ENCODE data around the gene PPEF2. TPM values are rescaled to one million over a fixed set of nuclear protein-coding genes. Genes with fewer than 3 reads are reported as not detected.

PPEF2 gene
- total RNA-seq, 2 donors from 2014 or later = not detected

DNA sequence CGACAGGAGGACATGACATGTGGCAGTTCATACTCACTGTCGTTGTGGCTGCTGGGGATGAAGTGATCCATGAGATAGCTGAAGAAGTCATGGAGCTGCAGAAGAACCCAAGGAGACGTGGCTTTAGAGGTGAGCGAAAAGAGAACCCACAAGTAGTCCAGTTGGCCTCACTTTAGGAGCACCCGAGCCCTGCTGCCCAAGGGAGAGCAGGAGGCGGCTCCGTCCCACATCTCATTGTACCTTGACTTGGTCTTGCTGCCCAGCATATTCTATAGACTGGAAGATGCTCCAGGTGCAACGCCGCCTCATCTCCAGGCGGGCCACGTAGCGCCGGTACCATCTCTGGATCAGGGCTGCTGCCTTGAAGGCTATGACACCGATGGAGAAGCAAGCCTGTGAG lies 10.6 kb downstream of the PPEF2 start:
- Mint-ChIP-seq H3K4me3 (no peak overlapping the region), H3K36me3 (ENCODE audit: low read depth) (no peaks in the 10 kb centered on the region)

DNA sequence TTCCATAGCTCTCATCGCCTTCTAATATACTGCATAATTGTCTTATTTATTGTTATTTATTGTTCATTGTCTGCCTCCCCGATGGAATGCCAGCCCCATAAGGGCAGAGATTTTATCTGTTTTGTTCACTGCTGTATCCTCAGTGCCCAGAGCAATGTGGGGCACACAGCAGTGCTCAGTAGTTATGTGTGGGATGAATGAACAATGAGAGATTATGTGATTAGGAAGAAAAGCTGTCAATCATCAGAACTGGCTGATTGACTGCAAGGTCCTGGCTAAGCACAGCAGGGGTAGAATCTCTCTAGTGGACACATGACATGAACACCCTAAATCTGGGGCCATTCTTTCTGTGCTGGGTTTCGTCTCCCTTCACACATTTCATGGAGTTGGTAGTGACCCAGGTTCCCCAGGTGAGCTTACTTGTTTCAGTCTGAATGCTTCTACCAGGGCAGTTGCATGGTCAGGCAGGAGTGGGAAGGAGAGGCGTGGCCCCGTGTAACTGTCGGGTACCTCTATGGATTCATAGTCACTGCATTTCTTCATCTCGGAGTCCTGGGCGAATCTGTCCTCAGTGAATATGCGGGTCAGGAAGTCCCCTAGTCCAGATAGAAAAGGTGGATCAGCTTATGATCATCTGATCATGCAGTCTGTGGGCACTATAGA lies 12.6 kb downstream of the PPEF2 start:
- TF ChIP-seq, protein P1, sequence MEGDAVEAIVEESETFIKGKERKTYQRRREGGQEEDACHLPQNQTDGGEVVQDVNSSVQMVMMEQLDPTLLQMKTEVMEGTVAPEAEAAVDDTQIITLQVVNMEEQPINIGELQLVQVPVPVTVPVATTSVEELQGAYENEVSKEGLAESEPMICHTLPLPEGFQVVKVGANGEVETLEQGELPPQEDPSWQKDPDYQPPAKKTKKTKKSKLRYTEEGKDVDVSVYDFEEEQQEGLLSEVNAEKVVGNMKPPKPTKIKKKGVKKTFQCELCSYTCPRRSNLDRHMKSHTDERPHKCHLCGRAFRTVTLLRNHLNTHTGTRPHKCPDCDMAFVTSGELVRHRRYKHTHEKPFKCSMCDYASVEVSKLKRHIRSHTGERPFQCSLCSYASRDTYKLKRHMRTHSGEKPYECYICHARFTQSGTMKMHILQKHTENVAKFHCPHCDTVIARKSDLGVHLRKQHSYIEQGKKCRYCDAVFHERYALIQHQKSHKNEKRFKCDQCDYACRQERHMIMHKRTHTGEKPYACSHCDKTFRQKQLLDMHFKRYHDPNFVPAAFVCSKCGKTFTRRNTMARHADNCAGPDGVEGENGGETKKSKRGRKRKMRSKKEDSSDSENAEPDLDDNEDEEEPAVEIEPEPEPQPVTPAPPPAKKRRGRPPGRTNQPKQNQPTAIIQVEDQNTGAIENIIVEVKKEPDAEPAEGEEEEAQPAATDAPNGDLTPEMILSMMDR (conservative IDR thresholded peaks at IDR 0.05) = no peak
- DNase-seq = no peak
- Histone ChIP-seq H3K9ac (ENCODE audit: extremely low read depth, low read length, poor library complexity, severe bottlenecking) (no peak overlapping the region), H3K27ac (ENCODE audit: low read depth, low read length) (no peak overlapping the region), H3K9me3 (ENCODE audit: control insufficient read depth, low read length) (no peaks in the 10 kb centered on the region), H3K4me3 (ENCODE audit: low read length) (no peak overlapping the region), H3K4me1 (ENCODE audit: control insufficient read depth, insufficient read depth, low read length) (no peaks in the 10 kb centered on the region), H3K27me3 (ENCODE audit: control insufficient read depth, insufficient read depth, low read length, poor library complexity, severe bottlenecking) (no peaks in the 10 kb centered on the region), H3K36me3 (ENCODE audit: control insufficient read depth, insufficient read depth, low read length) (no peaks in the 10 kb centered on the region)
- H3K27ac Mint-ChIP-seq = no peak overlapping the region
- H3K4me3 Mint-ChIP-seq = no peak overlapping the region
- H3K27me3 Mint-ChIP-seq (ENCODE audit: insufficient read depth) = no peaks in the 10 kb centered on the region
- no peaks in the 10 kb centered on the region for H3K36me3 Mint-ChIP-seq (ENCODE audit: low read depth)
- no peaks in the 10 kb centered on the region for H3K4me1 Mint-ChIP-seq
- WGBS, 2 experiments (ENCODE audit: insufficient coverage in 1 of 2, insufficient read length in 1 of 2) = 84 to 90% methylated on average over 7 to 8 of the region's 9 CpGs
- H3K9me3 Mint-ChIP-seq = no peaks in the 10 kb centered on the region

More for the DNA sequence above, 10.6 kb downstream of the PPEF2 start:
- Histone ChIP-seq H3K9me3 (ENCODE audit: control insufficient read depth, low read length) (no peaks in the 10 kb centered on the region), H3K4me1 (ENCODE audit: control insufficient read depth, insufficient read depth, low read length) (no peaks in the 10 kb centered on the region), H3K4me3 (ENCODE audit: low read length) (no peak overlapping the region), H3K27ac (ENCODE audit: low read depth, low read length) (no peak overlapping the region), H3K36me3 (ENCODE audit: control insufficient read depth, insufficient read depth, low read length) (no peaks in the 10 kb centered on the region), H3K27me3 (ENCODE audit: control insufficient read depth, insufficient read depth, low read length, poor library complexity, severe bottlenecking) (no peaks in the 10 kb centered on the region), H3K9ac (ENCODE audit: extremely low read depth, low read length, poor library complexity, severe bottlenecking) (no peak overlapping the region)
- 93 to 100% methylated on average over 5 to 14 of the region's 14 CpGs for WGBS, 2 experiments (ENCODE audit: insufficient coverage in 1 of 2, insufficient read length in 1 of 2)
- Mint-ChIP-seq H3K4me1 (no peaks in the 10 kb centered on the region), H3K27ac (no peak overlapping the region), H3K9me3 (peaks cover 3% of the 10 kb centered on the region), H3K27me3 (ENCODE audit: insufficient read depth) (no peaks in the 10 kb centered on the region)
- DNase-seq = no peak
- TF ChIP-seq, protein P1 (conservative IDR thresholded peaks at IDR 0.05) = no peak

DNA sequence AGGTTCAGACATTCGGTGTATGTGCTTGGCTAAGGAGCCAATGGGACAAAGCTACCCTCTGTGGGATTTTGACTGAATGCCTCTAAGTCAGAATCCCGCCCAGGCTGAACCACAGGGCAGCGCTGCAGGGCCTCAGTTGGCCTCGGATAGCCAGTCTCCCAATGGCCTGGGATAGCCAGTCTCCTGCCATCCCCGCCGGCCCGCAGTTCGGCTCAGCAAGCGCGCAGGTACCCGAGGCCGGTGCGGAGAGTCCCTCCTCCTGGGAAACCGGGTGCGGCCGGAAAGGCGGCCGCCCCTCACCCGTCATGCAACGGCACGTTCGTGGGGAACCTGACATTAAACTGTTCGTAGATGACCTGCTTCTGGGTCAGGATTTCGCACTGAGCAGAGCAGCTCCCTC lies 16.1 kb downstream of the PPEF2 start:
- Mint-ChIP-seq H3K36me3 (ENCODE audit: low read depth) (no peaks in the 10 kb centered on the region), H3K4me3 (no peak overlapping the region), H3K9me3 (no peaks in the 10 kb centered on the region), H3K27me3 (ENCODE audit: insufficient read depth) (no peaks in the 10 kb centered on the region), H3K4me1 (no peaks in the 10 kb centered on the region), H3K27ac (no peak overlapping the region)
- WGBS, 2 experiments (ENCODE audit: insufficient coverage in 1 of 2, insufficient read length in 1 of 2) = 95 to 96% methylated on average over 22 to 24 of the region's 24 CpGs
- no peak overlapping the region for H3K27ac ChIP-seq (ENCODE audit: low read depth, low read length)
- TF ChIP-seq, protein P1 (conservative IDR thresholded peaks at IDR 0.05) = no peak
- H3K36me3 ChIP-seq (ENCODE audit: control insufficient read depth, insufficient read depth, low read length) = no peaks in the 10 kb centered on the region
- no peaks in the 10 kb centered on the region for H3K27me3 ChIP-seq (ENCODE audit: control insufficient read depth, insufficient read depth, low read length, poor library complexity, severe bottlenecking)
- H3K9me3 ChIP-seq (ENCODE audit: control insufficient read depth, low read length) = no peaks in the 10 kb centered on the region
- no peak for DNase-seq
- no peak overlapping the region for H3K4me3 ChIP-seq (ENCODE audit: low read length)
- no peaks in the 10 kb centered on the region for H3K4me1 ChIP-seq (ENCODE audit: control insufficient read depth, insufficient read depth, low read length)
- H3K9ac ChIP-seq (ENCODE audit: extremely low read depth, low read length, poor library complexity, severe bottlenecking) = no peak overlapping the region
